ENCODE results near the gene ZNF84.
A peak's percentile ranks its signal among the peaks of the same experiment; 100 is the strongest.

ZNF84 gene

GRCh38 chr12:133080368-133081158, 43.3 kb downstream of the ZNF84 start, which contains the start of gene ZNF140:
ZNF140 (plus strand) TSS chr12:133080923; CDS start chr12:133081321, 398 bp downstream.
- H3K4me3 Mint-ChIP-seq = no peak within 1 kb of the TSS
- no peak within 1 kb of the TSS for H3K27ac Mint-ChIP-seq
- H3K4me1 Mint-ChIP-seq = peaks cover 3% of the 10 kb centered on the region
- H3K36me3 Mint-ChIP-seq = peaks cover 36% of the 10 kb centered on the region
- ATAC-seq (ENCODE audit: low read depth) (peak; percentile 68), DNase-seq (ENCODE audit: low spot score in 2 of 2) (peak; percentile 92 to 94)
- peaks cover 19% of the 10 kb centered on the region for H3K9me3 Mint-ChIP-seq
- no peaks in the 10 kb centered on the region for H3K27me3 Mint-ChIP-seq

- Mint-ChIP-seq H3K27me3 (no peaks in the 10 kb centered on the region), H3K4me3 (no peak overlapping the region), H3K27ac (no peak overlapping the region), H3K36me3 (peaks cover 41% of the 10 kb centered on the region), H3K9me3 (peaks cover 19% of the 10 kb centered on the region), H3K4me1 (peaks cover 3% of the 10 kb centered on the region)
- ATAC-seq (ENCODE audit: low read depth) (no peak), DNase-seq (ENCODE audit: low spot score in 2 of 2) (no peak)
These were observed 44.0 kb downstream of the ZNF84 start for GRCh38 chr12:133081159-133081780.

GRCh38 chr12:133083345-133083744, 46.0 kb downstream of the ZNF84 start:
- peaks cover 3% of the 10 kb centered on the region for H3K4me1 Mint-ChIP-seq
- no peak overlapping the region for H3K4me3 Mint-ChIP-seq
- H3K9me3 Mint-ChIP-seq = peaks cover 15% of the 10 kb centered on the region
- no peaks in the 10 kb centered on the region for H3K27me3 Mint-ChIP-seq
- peaks cover 50% of the 10 kb centered on the region for H3K36me3 Mint-ChIP-seq
- ATAC-seq (ENCODE audit: low read depth) (no peak), DNase-seq (ENCODE audit: low spot score in 2 of 2) (no peak)
- H3K27ac Mint-ChIP-seq = no peak overlapping the region

- Mint-ChIP-seq H3K4me1 (no peaks in the 10 kb centered on the region), H3K9me3 (peaks cover 15% of the 10 kb centered on the region), H3K27me3 (no peaks in the 10 kb centered on the region), H3K36me3 (peaks cover 54% of the 10 kb centered on the region), H3K27ac (no peak overlapping the region), H3K4me3 (no peak overlapping the region)
- DNase-seq (ENCODE audit: low spot score in 2 of 2) = no peak
- no peak for ATAC-seq (ENCODE audit: low read depth)
These were observed 68.3 kb downstream of the ZNF84 start for GRCh38 chr12:133105620-133106019.

- Mint-ChIP-seq H3K27me3 (no peaks in the 10 kb centered on the region), H3K9me3 (peaks cover 13% of the 10 kb centered on the region), H3K4me1 (no peaks in the 10 kb centered on the region), H3K4me3 (no peak overlapping the region), H3K36me3 (peaks cover 54% of the 10 kb centered on the region), H3K27ac (no peak overlapping the region)
- DNase-seq (ENCODE audit: low spot score in 2 of 2) (no peak), ATAC-seq (ENCODE audit: low read depth) (no peak)
These were observed 68.9 kb downstream of the ZNF84 start for GRCh38 chr12:133106253-133106652.

GRCh38 chr12:133107121-133107520, 69.8 kb downstream of the ZNF84 start:
- DNase-seq (ENCODE audit: low spot score in 2 of 2) (no peak), ATAC-seq (ENCODE audit: low read depth) (no peak)
- Mint-ChIP-seq H3K27me3 (no peaks in the 10 kb centered on the region), H3K4me1 (no peaks in the 10 kb centered on the region), H3K4me3 (no peak overlapping the region), H3K27ac (no peak overlapping the region), H3K9me3 (peaks cover 12% of the 10 kb centered on the region), H3K36me3 (peaks cover 53% of the 10 kb centered on the region)

GRCh38 chr12:133108150-133108549, 70.8 kb downstream of the ZNF84 start:
- Mint-ChIP-seq H3K36me3 (peaks cover 48% of the 10 kb centered on the region), H3K9me3 (peaks cover 11% of the 10 kb centered on the region), H3K27ac (no peak overlapping the region), H3K4me1 (no peaks in the 10 kb centered on the region), H3K4me3 (no peak overlapping the region), H3K27me3 (no peaks in the 10 kb centered on the region)
- no peak for DNase-seq (ENCODE audit: low spot score in 2 of 2)
- no peak for ATAC-seq (ENCODE audit: low read depth)

All from memory B cell (primary cell).